Adipose tissue (tissue), 3 donors: ENCODE measurements around the gene KCNIP3. TPM values are rescaled to one million over a fixed set of nuclear protein-coding genes. Genes with fewer than 3 reads are reported as not detected.
"Not testable (repeated sequence)": the region's sequence is repeated elsewhere in the genome, so short reads cannot be mapped to it uniquely, and the experiment has no call there.

Source experiments
- H3K27ac ChIP-seq: one replicate; pipeline ENCODE4 v1.5.1; 2013; ENCODE audit warnings: low read depth, low read length
- WGBS, 3 donors: extraction: QIAGEN DNeasy Blood & Tissue Kit; methylation state at CpG; one replicate each; pipeline ENCODE4 v1.1.7; 2013; 5-methylcytosine and 5-hydroxymethylcytosine counted together
- polyA plus RNA-seq, 3 donors: library from polyadenylated mRNA; stranded (reverse); fragments of 200-250 nt; gene quantifications; one replicate each; pipeline ENCODE4 v1.2.3, GENCODE V29; 2013
- donor health status: healthy with polysubstance abuse.
- donor health status: Bipolar disorder and iron deficiency.
- donor health status: healthy.

The KCNIP3 gene
- polyA plus RNA-seq, 3 donors, result 2.4 to 14.1 (median 5.1) TPM

- 83 to 86% (median 86%) methylated on average over 12 of the region's 12 CpGs for WGBS, 3 donors
- no peak overlapping the region for H3K27ac ChIP-seq
These were observed 52.6 kb downstream of the KCNIP3 start for GRCh38 chr2:95349568-95350322.

GRCh38 chr2:95350368-95350767 lies 53.2 kb downstream of the KCNIP3 start:
- H3K27ac ChIP-seq, result no peak overlapping the region
- 74 to 78% (median 78%) methylated on average over 7 of the region's 7 CpGs for WGBS, 3 donors

- no peak overlapping the region for H3K27ac ChIP-seq
- 89 to 92% (median 91%) methylated on average over 13 of the region's 13 CpGs for WGBS, 3 donors
These were observed 53.8 kb downstream of the KCNIP3 start for GRCh38 chr2:95350774-95351597.

GRCh38 chr2:95351598-95351915 lies 54.4 kb downstream of the KCNIP3 start:
- H3K27ac ChIP-seq, result no peak overlapping the region
- WGBS, 3 donors, result 74 to 92% (median 77%) methylated on average over 4 of the region's 4 CpGs

- 66 to 84% (median 76%) methylated on average over 6 of the region's 6 CpGs for WGBS, 3 donors
- no peak overlapping the region for H3K27ac ChIP-seq
These were observed 55.3 kb downstream of the KCNIP3 start for GRCh38 chr2:95352310-95353054.

- no peak overlapping the region for H3K27ac ChIP-seq
- WGBS, 3 donors, result 82 to 91% (median 89%) methylated on average over 10 of the region's 10 CpGs
These were observed 56.0 kb downstream of the KCNIP3 start for GRCh38 chr2:95353055-95353575.

- 82 to 85% (median 83%) methylated on average over 22 of the region's 22 CpGs for WGBS, 3 donors
- no peak overlapping the region for H3K27ac ChIP-seq
These were observed 56.7 kb downstream of the KCNIP3 start for GRCh38 chr2:95353613-95354468.

GRCh38 chr2:95354469-95354901 lies 57.3 kb downstream of the KCNIP3 start:
- no peak overlapping the region for H3K27ac ChIP-seq
- WGBS, 3 donors, result 77 to 94% (median 90%) methylated on average over 5 of the region's 5 CpGs

GRCh38 chr2:95354925-95355324 lies 57.8 kb downstream of the KCNIP3 start:
- no peak overlapping the region for H3K27ac ChIP-seq
- WGBS, 3 donors, result 85 to 93% (median 93%) methylated on average over 8 of the region's 8 CpGs

- WGBS, 3 donors, result 88 to 96% (median 90%) methylated on average over 3 to 4 of the region's 5 CpGs
- not testable (repeated sequence) for H3K27ac ChIP-seq
These were observed 58.3 kb downstream of the KCNIP3 start for GRCh38 chr2:95355486-95355885.

- no peak overlapping the region for H3K27ac ChIP-seq
- WGBS, 3 donors, result 91 to 94% (median 93%) methylated on average over 12 of the region's 12 CpGs
These were observed 59.9 kb downstream of the KCNIP3 start for GRCh38 chr2:95356821-95357700.

- H3K27ac ChIP-seq, result no peak overlapping the region
- WGBS, 3 donors, result 89 to 93% (median 90%) methylated on average over 6 of the region's 6 CpGs
These were observed 60.7 kb downstream of the KCNIP3 start for GRCh38 chr2:95357717-95358280.

- H3K27ac ChIP-seq, result no peak overlapping the region
- 54 to 77% (median 73%) methylated on average over 3 of the region's 3 CpGs for WGBS, 3 donors
These were observed 61.9 kb downstream of the KCNIP3 start for GRCh38 chr2:95359031-95359430.

- WGBS, 3 donors, result 77 to 85% (median 82%) methylated on average over 5 of the region's 5 CpGs
- no peak overlapping the region for H3K27ac ChIP-seq
These were observed 62.4 kb downstream of the KCNIP3 start for GRCh38 chr2:95359501-95359930.

GRCh38 chr2:95361216-95361980 lies 64.3 kb downstream of the KCNIP3 start:
- H3K27ac ChIP-seq, result no peak overlapping the region
- WGBS, 3 donors, result 81 to 87% (median 85%) methylated on average over 9 of the region's 9 CpGs

- no peak overlapping the region for H3K27ac ChIP-seq
- WGBS, 3 donors, result 84 to 89% (median 88%) methylated on average over 9 of the region's 9 CpGs
These were observed 65.3 kb downstream of the KCNIP3 start for GRCh38 chr2:95362486-95362885.
